Vagina (tissue), 2 donors: Measurements from ENCODE around the gene KMT2C.

Source experiments
- POLR2A ChIP-seq, 2 donors: fragments of 450-650 bp; IDR thresholded peaks; one replicate each; pipeline ENCODE4 v1.6.1; 2017; ENCODE audit warnings: antibody characterized with exemption in 2 of 2, mild to moderate bottlenecking in 2 of 2, moderate library complexity in 2 of 2
- TF ChIP-seq, protein P1 (sequence below), 3 experiments: fragments of 450-650 bp in 2 of 3; fragments of 200-600 bp in 1 of 3; sonication (generic) in 1 of 3; IDR thresholded peaks; one replicate each; pipeline ENCODE4 v1.5.1; 2017 to 2019; ENCODE audit warnings: antibody characterized with exemption in 3 of 3, mild to moderate bottlenecking in 2 of 3, moderate library complexity in 2 of 3

GRCh38 chr7:152312316-152312715 is 123.5 kb downstream of the KMT2C start:
- TF ChIP-seq, protein P1, sequence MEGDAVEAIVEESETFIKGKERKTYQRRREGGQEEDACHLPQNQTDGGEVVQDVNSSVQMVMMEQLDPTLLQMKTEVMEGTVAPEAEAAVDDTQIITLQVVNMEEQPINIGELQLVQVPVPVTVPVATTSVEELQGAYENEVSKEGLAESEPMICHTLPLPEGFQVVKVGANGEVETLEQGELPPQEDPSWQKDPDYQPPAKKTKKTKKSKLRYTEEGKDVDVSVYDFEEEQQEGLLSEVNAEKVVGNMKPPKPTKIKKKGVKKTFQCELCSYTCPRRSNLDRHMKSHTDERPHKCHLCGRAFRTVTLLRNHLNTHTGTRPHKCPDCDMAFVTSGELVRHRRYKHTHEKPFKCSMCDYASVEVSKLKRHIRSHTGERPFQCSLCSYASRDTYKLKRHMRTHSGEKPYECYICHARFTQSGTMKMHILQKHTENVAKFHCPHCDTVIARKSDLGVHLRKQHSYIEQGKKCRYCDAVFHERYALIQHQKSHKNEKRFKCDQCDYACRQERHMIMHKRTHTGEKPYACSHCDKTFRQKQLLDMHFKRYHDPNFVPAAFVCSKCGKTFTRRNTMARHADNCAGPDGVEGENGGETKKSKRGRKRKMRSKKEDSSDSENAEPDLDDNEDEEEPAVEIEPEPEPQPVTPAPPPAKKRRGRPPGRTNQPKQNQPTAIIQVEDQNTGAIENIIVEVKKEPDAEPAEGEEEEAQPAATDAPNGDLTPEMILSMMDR (IDR thresholded peaks at IDR 0.05), result no peak
- TF ChIP-seq POLR2A (IDR thresholded peaks at IDR 0.05), result no peak
